ENCODE measurements around the gene CDC16.

GRCh38 chr13:114279758-114280355, 45.2 kb downstream of the CDC16 start:
- TF ChIP-seq POU2F2 (IDR thresholded peaks at IDR 0.05; ENCODE audit: low read depth, low read length) (no peak), POLR2A (IDR thresholded peaks at IDR 0.05; ENCODE audit: low read depth, low read length) (no peak), POLR2AphosphoS5 (IDR thresholded peaks at IDR 0.05; ENCODE audit: low read depth, low read length) (no peak)

Data from GM12891 (cell line).